ENCODE data around the gene SPATA19.

Gene SPATA19

GRCh38 chr11:133803026-133803425 is 42.3 kb downstream of the SPATA19 start:
- Histone ChIP-seq H3K27ac (ENCODE audit: low read depth, low read length, poor library complexity, severe bottlenecking) (no peak overlapping the region), H3K4me3 (ENCODE audit: low read depth, low read length, poor library complexity, severe bottlenecking) (no peak overlapping the region), H3K9me2 (ENCODE audit: low read depth, low read length) (no peaks in the 10 kb centered on the region), H3K9ac (ENCODE audit: low read length) (no peak overlapping the region), H3K36me3 (ENCODE audit: insufficient read depth, low read length) (no peaks in the 10 kb centered on the region), H3F3A (ENCODE audit: insufficient read depth, low read length) (no peaks in the 10 kb centered on the region), H2AFZ (ENCODE audit: low read length) (no peak overlapping the region), H3K4me2 (ENCODE audit: low read length) (no peak overlapping the region), H3K9me3 (ENCODE audit: low read length) (no peaks in the 10 kb centered on the region), H3K4me1 (ENCODE audit: insufficient read depth, low read length, severe bottlenecking) (no peaks in the 10 kb centered on the region), H3K79me2 (ENCODE audit: insufficient read depth, low read length) (no peaks in the 10 kb centered on the region), H4K20me1 (ENCODE audit: insufficient read depth, low read length) (no peaks in the 10 kb centered on the region), H3K27me3 (ENCODE audit: insufficient read depth, low read length) (no peaks in the 10 kb centered on the region)
- TF ChIP-seq CTCF (IDR thresholded peaks at IDR 0.05; ENCODE audit: low read length) (no peak), EZH2 (IDR thresholded peaks at IDR 0.05; ENCODE audit: borderline replicate concordance, low read length) (no peak)

DNA sequence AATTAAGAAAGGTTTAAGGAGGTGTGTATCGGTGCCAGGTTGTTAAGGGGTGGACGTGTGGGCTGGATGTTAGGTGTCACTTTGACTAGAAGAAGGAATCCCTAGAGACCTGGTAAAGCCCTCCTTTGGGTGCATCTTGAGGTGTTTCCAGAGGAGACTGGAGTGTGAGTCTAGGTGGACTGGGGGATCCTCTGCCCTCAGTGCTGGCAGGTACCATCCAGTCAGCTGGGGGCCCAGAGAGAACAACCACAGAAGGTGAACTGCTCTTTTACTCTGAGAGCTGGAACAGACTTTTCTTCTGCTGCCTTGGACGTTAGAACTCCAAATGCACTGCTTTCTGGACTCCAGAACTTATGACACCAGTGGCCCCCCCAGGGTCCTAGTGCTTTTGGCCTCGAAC is 44.0 kb downstream of the SPATA19 start:
- no peak overlapping the region for H2AFZ ChIP-seq (ENCODE audit: low read length)
- H3K4me1 ChIP-seq (ENCODE audit: insufficient read depth, low read length, severe bottlenecking) = no peaks in the 10 kb centered on the region
- no peaks in the 10 kb centered on the region for H3K9me3 ChIP-seq (ENCODE audit: low read length)
- H3K36me3 ChIP-seq (ENCODE audit: insufficient read depth, low read length) = no peaks in the 10 kb centered on the region
- no peak overlapping the region for H3K27ac ChIP-seq (ENCODE audit: low read depth, low read length, poor library complexity, severe bottlenecking)
- H3K4me3 ChIP-seq (ENCODE audit: low read depth, low read length, poor library complexity, severe bottlenecking) = no peak overlapping the region
- no peaks in the 10 kb centered on the region for H3K9me2 ChIP-seq (ENCODE audit: low read depth, low read length)
- no peak overlapping the region for H3K4me2 ChIP-seq (ENCODE audit: low read length)
- TF ChIP-seq EZH2 (IDR thresholded peaks at IDR 0.05; ENCODE audit: borderline replicate concordance, low read length) (no peak), CTCF (IDR thresholded peaks at IDR 0.05; ENCODE audit: low read length) (no peak)
- no peaks in the 10 kb centered on the region for H4K20me1 ChIP-seq (ENCODE audit: insufficient read depth, low read length)
- no peaks in the 10 kb centered on the region for H3K27me3 ChIP-seq (ENCODE audit: insufficient read depth, low read length)
- no peaks in the 10 kb centered on the region for H3F3A ChIP-seq (ENCODE audit: insufficient read depth, low read length)
- no peaks in the 10 kb centered on the region for H3K79me2 ChIP-seq (ENCODE audit: insufficient read depth, low read length)
- H3K9ac ChIP-seq (ENCODE audit: low read length) = no peak overlapping the region

DNA sequence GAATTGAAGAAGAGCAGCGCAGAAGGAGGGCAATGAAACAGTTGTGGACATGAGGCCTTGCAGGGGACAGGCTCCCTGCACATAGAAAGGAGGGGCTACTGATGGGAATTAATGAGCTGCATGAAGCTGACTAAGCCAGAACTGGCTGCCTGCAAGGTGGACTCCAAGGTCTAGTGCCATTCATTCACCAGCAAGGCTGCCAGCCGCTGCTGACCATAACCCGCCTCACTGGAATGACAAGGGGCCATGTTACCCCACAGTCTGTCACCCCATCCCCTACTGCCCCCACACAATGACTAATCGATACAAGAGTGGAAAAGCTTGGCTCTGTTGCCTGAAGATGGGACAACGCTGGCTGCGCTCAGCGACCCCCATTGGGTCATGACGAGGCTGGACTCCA is 44.6 kb downstream of the SPATA19 start:
- Histone ChIP-seq H3K4me3 (ENCODE audit: low read depth, low read length, poor library complexity, severe bottlenecking) (no peak overlapping the region), H3K9me2 (ENCODE audit: low read depth, low read length) (no peaks in the 10 kb centered on the region), H3F3A (ENCODE audit: insufficient read depth, low read length) (no peaks in the 10 kb centered on the region), H3K9me3 (ENCODE audit: low read length) (no peaks in the 10 kb centered on the region), H3K27me3 (ENCODE audit: insufficient read depth, low read length) (no peaks in the 10 kb centered on the region), H3K27ac (ENCODE audit: low read depth, low read length, poor library complexity, severe bottlenecking) (no peak overlapping the region), H3K4me2 (ENCODE audit: low read length) (no peak overlapping the region), H3K4me1 (ENCODE audit: insufficient read depth, low read length, severe bottlenecking) (no peaks in the 10 kb centered on the region), H3K9ac (ENCODE audit: low read length) (no peak overlapping the region), H2AFZ (ENCODE audit: low read length) (no peak overlapping the region), H4K20me1 (ENCODE audit: insufficient read depth, low read length) (no peaks in the 10 kb centered on the region), H3K36me3 (ENCODE audit: insufficient read depth, low read length) (no peaks in the 10 kb centered on the region), H3K79me2 (ENCODE audit: insufficient read depth, low read length) (no peaks in the 10 kb centered on the region)
- no peak for TF ChIP-seq CTCF (IDR thresholded peaks at IDR 0.05; ENCODE audit: low read length)
- TF ChIP-seq EZH2 (IDR thresholded peaks at IDR 0.05; ENCODE audit: borderline replicate concordance, low read length) = no peak
